HCT116 (cell line): ENCODE measurements around the gene GABPB2.

ENCODE experiments used
- CTCF ChIP-seq, 3 experiments: fragments of 200-600 bp in 1 of 3; sonication (generic) in 1 of 3; IDR thresholded peaks in 2 of 3; conservative IDR thresholded peaks in 1 of 3; 2 replicates each; pipeline ENCODE4 v1.5.1; 2012 to 2017; ENCODE audit warnings: low read depth in 2 of 3, low read length in 2 of 3, antibody characterized with exemption in 1 of 3, borderline replicate concordance in 1 of 3, control low read depth in 1 of 3, mild to moderate bottlenecking in 1 of 3, mixed read lengths in 1 of 3, mixed run types in 1 of 3, moderate library complexity in 1 of 3; ENCODE audit not compliant: insufficient read depth in 1 of 3
- EZH2phosphoT487 ChIP-seq: fragments of 200-600 bp; IDR thresholded peaks from 2 replicates; pipeline ENCODE4 v1.6.1; 2018; ENCODE audit warnings: antibody characterized with exemption, borderline replicate concordance
- POLR2A ChIP-seq: IDR thresholded peaks from 2 replicates; pipeline ENCODE4 v1.7.0; 2011; ENCODE audit warnings: borderline replicate concordance; ENCODE audit not compliant: insufficient read depth, insufficient read length; ENCODE audit errors: extremely low read depth

GRCh38 chr1:151133018-151133806 lies 62.7 kb downstream of the GABPB2 start:
- TF ChIP-seq POLR2A (no peak), CTCF (IDR thresholded peaks at IDR 0.05 in 2 of 3, conservative IDR thresholded peaks at IDR 0.05 in 1 of 3; ENCODE audit: borderline replicate concordance in 1 of 3, insufficient read depth in 1 of 3, low read depth in 2 of 3, low read length in 2 of 3) (no peak), EZH2phosphoT487 (no peak)
